Keratinocyte (primary cell): ENCODE measurements around the gene RASL12.

Source experiments
- EZH2 ChIP-seq: IDR thresholded peaks from one replicate; pipeline ENCODE4 v1.6.1; 2012; ENCODE audit warnings: inconsistent platforms, mild to moderate bottlenecking, low read length, moderate library complexity
- TF ChIP-seq, protein P1 (sequence below), 3 experiments: IDR thresholded peaks in 1 of 3; conservative IDR thresholded peaks in 1 of 3; optimal IDR thresholded peaks in 1 of 3; 2 replicates in 2 of 3; 3 replicates in 1 of 3; pipeline versions ENCODE3 to v1.5.1; 2011; ENCODE audit warnings: low read length in 3 of 3, mild to moderate bottlenecking in 3 of 3, moderate library complexity in 2 of 3, control low read depth in 1 of 3, inconsistent platforms in 1 of 3; ENCODE audit not compliant: insufficient read depth in 2 of 3; ENCODE audit errors: extremely low read depth in 1 of 3

DNA sequence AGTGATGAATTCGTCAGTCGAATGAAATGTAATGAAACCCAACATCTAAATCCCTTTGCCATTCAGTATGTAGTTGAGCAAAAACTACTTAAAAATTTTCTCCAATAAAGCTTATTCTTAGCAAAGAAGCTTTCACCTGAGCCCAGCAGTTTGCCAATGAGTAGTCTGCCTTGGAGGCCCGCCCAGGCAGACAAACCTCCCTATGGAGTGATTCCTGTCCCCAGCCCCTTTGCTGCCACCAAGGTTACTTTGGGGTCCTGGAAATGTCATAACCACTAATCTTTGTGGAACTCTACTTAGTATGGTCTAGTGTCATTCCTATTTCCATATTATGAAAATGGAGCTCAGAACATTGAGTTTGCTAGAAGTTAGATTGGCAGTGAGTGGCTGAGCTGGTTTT lies 35.1 kb upstream of the RASL12 start:
- TF ChIP-seq, protein P1, sequence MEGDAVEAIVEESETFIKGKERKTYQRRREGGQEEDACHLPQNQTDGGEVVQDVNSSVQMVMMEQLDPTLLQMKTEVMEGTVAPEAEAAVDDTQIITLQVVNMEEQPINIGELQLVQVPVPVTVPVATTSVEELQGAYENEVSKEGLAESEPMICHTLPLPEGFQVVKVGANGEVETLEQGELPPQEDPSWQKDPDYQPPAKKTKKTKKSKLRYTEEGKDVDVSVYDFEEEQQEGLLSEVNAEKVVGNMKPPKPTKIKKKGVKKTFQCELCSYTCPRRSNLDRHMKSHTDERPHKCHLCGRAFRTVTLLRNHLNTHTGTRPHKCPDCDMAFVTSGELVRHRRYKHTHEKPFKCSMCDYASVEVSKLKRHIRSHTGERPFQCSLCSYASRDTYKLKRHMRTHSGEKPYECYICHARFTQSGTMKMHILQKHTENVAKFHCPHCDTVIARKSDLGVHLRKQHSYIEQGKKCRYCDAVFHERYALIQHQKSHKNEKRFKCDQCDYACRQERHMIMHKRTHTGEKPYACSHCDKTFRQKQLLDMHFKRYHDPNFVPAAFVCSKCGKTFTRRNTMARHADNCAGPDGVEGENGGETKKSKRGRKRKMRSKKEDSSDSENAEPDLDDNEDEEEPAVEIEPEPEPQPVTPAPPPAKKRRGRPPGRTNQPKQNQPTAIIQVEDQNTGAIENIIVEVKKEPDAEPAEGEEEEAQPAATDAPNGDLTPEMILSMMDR (optimal IDR thresholded peaks at IDR 0.05 in 1 of 3, IDR thresholded peaks at IDR 0.05 in 1 of 3, conservative IDR thresholded peaks at IDR 0.05 in 1 of 3; ENCODE audit: extremely low read depth in 1 of 3, insufficient read depth in 2 of 3, low read length in 3 of 3) = no peak
- no peak for TF ChIP-seq EZH2
